ENCODE results near the gene ZNF469. TPM values are rescaled to one million over a fixed set of nuclear protein-coding genes. Genes with fewer than 3 reads are reported as not detected.

ZNF469 gene
- total RNA-seq, 2 donors from 2014 or later, result 4.5 to 11.3 TPM

- DNase-seq (ENCODE audit: low spot score) (no peak), ATAC-seq (ENCODE audit: insufficient number of reproducible peaks, low FRiP score, low read depth) (no peak)
- no peaks in the 10 kb centered on the region for H3K27me3 ChIP-seq (replicated peaks; ENCODE audit: insufficient read depth)
- no peaks in the 10 kb centered on the region for H3K9me3 ChIP-seq
- H3K27ac ChIP-seq, result no peak overlapping the region
- no peaks in the 10 kb centered on the region for H3K36me3 ChIP-seq
- H3K4me1 ChIP-seq (ENCODE audit: control insufficient read depth in 1 of 2, low read depth in 2 of 2), result no peaks in the 10 kb centered on the region
- H3K4me3 ChIP-seq, result no peak overlapping the region
- TF ChIP-seq, protein P1, sequence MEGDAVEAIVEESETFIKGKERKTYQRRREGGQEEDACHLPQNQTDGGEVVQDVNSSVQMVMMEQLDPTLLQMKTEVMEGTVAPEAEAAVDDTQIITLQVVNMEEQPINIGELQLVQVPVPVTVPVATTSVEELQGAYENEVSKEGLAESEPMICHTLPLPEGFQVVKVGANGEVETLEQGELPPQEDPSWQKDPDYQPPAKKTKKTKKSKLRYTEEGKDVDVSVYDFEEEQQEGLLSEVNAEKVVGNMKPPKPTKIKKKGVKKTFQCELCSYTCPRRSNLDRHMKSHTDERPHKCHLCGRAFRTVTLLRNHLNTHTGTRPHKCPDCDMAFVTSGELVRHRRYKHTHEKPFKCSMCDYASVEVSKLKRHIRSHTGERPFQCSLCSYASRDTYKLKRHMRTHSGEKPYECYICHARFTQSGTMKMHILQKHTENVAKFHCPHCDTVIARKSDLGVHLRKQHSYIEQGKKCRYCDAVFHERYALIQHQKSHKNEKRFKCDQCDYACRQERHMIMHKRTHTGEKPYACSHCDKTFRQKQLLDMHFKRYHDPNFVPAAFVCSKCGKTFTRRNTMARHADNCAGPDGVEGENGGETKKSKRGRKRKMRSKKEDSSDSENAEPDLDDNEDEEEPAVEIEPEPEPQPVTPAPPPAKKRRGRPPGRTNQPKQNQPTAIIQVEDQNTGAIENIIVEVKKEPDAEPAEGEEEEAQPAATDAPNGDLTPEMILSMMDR (IDR thresholded peaks at IDR 0.05), result no peak
Observed at GRCh38 chr16:88416686-88417085, 33.9 kb downstream of the ZNF469 start.

- H3K36me3 ChIP-seq, result no peaks in the 10 kb centered on the region
- H3K4me1 ChIP-seq (ENCODE audit: control insufficient read depth in 1 of 2, low read depth in 2 of 2), result no peaks in the 10 kb centered on the region
- no peak overlapping the region for H3K27ac ChIP-seq
- no peak for DNase-seq (ENCODE audit: low spot score)
- H3K9me3 ChIP-seq, result no peaks in the 10 kb centered on the region
- no peak for ATAC-seq (ENCODE audit: insufficient number of reproducible peaks, low FRiP score, low read depth)
- no peak overlapping the region for H3K4me3 ChIP-seq
- no peaks in the 10 kb centered on the region for H3K27me3 ChIP-seq (replicated peaks; ENCODE audit: insufficient read depth)
- TF ChIP-seq, protein P1 (IDR thresholded peaks at IDR 0.05), result no peak
Observed at GRCh38 chr16:88417684-88418476, 35.1 kb downstream of the ZNF469 start.

DNA sequence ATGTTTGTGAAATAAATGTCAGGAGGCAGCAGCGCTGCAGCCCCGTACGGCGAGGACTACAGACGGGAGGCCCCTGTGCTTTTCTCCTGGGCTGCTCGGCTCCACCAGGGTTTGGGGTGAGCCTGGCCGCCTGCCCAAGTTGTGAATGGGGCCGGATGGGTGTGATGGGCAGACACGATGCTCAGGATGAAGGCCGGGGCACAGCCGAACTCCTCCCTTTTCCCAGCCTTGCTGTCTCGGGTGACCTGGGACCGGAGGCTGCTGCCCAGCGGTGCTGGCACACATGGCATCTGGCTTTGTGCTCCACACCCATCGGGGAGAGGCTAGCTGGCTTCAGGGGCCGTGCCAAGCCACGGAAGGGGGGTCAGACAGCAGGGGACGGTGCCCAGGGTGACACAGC lies 36.1 kb downstream of the ZNF469 start:
- DNase-seq (ENCODE audit: low spot score), result no peak
- Histone ChIP-seq H3K36me3 (no peaks in the 10 kb centered on the region), H3K27me3 (replicated peaks; ENCODE audit: insufficient read depth) (no peaks in the 10 kb centered on the region), H3K9me3 (no peaks in the 10 kb centered on the region), H3K27ac (no peak overlapping the region), H3K4me1 (ENCODE audit: control insufficient read depth in 1 of 2, low read depth in 2 of 2) (no peaks in the 10 kb centered on the region), H3K4me3 (no peak overlapping the region)
- TF ChIP-seq, protein P1 (IDR thresholded peaks at IDR 0.05), result no peak
- ATAC-seq (ENCODE audit: insufficient number of reproducible peaks, low FRiP score, low read depth), result no peak

GRCh38 chr16:88419790-88420189 lies 37.0 kb downstream of the ZNF469 start:
- Histone ChIP-seq H3K27me3 (replicated peaks; ENCODE audit: insufficient read depth) (no peaks in the 10 kb centered on the region), H3K36me3 (no peaks in the 10 kb centered on the region), H3K4me3 (no peak overlapping the region), H3K4me1 (ENCODE audit: control insufficient read depth in 1 of 2, low read depth in 2 of 2) (peaks cover 5 to 6% of the 10 kb centered on the region in 2 donors), H3K9me3 (no peaks in the 10 kb centered on the region), H3K27ac (no peak overlapping the region)
- TF ChIP-seq, protein P1 (IDR thresholded peaks at IDR 0.05), result no peak
- ATAC-seq (ENCODE audit: insufficient number of reproducible peaks, low FRiP score, low read depth), result no peak
- DNase-seq (ENCODE audit: low spot score), result no peak

DNA sequence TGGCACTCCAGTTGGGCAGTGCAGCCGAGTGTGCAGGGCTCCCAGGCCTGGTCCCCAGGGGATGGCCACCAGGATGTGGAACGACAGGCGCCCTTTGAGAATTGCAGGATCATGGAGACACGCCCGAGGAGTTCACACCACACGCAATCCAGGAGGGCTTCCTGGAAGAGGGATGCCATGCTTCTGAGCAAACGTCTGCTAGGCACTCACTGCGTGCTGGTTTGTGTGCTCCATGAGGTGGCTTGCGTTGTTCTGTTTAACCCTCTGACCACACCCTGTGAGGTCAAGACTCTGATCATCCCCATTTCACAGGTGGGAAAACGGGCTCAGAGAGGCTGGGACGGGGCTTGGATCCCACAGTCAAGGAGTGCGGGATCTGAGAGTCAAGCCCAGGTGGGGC lies 37.7 kb downstream of the ZNF469 start:
- ATAC-seq (ENCODE audit: insufficient number of reproducible peaks, low FRiP score, low read depth) (no peak), DNase-seq (ENCODE audit: low spot score) (no peak)
- TF ChIP-seq, protein P1 (IDR thresholded peaks at IDR 0.05), result no peak
- H3K4me1 ChIP-seq (ENCODE audit: control insufficient read depth in 1 of 2, low read depth in 2 of 2), result peaks cover 9 to 12% of the 10 kb centered on the region in 2 donors
- H3K36me3 ChIP-seq, result no peaks in the 10 kb centered on the region
- no peak overlapping the region for H3K27ac ChIP-seq
- H3K27me3 ChIP-seq (replicated peaks; ENCODE audit: insufficient read depth), result no peaks in the 10 kb centered on the region
- H3K4me3 ChIP-seq, result no peak overlapping the region
- no peaks in the 10 kb centered on the region for H3K9me3 ChIP-seq

All from thoracic aorta (tissue), 2 donors.